Medulla oblongata (tissue), 1 donor: ENCODE results near the gene LOXHD1.

Source experiments
- DNase-seq: peaks from one replicate; pipeline ENCODE4 v3.0.0-alpha.2; 2015; ENCODE audit errors: extremely low spot score

Gene LOXHD1

GRCh38 chr18:46657115-46657955 lies at the start of gene LOXHD1:
Gene LOXHD1, minus strand, starts transcription at chr18:46657220. Its CDS starts 187 bp downstream, at chr18:46657033.
- DNase-seq, result no peak

- no peak for DNase-seq
Observed at GRCh38 chr18:46705521-46705920, 48.5 kb upstream of the LOXHD1 start.

- no peak for DNase-seq
Observed at GRCh38 chr18:46704816-46705215, 47.8 kb upstream of the LOXHD1 start.

DNA sequence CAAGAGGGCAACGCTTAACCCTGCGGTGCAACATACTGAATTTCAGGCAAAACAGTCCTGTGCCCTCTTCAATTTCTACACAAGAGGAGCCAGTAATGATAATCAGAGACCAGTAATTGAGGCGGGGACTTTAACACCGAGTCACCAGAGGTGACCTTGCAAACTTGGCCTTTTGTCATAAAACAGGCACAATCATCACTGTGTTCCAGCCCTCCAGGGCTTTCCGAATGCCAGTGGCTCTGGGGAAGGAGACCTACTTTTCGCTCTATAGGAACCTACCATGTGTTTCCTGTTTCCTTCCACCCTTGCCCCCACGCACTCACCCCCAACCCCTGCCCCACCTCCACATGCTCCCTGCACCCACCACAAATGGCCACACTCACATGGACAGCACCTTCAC lies 47.2 kb upstream of the LOXHD1 start:
- DNase-seq, result no peak

- no peak for DNase-seq
Observed at GRCh38 chr18:46702471-46702870, 45.5 kb upstream of the LOXHD1 start.

- no peak for DNase-seq
Observed at GRCh38 chr18:46700066-46700824, 43.2 kb upstream of the LOXHD1 start.

DNA sequence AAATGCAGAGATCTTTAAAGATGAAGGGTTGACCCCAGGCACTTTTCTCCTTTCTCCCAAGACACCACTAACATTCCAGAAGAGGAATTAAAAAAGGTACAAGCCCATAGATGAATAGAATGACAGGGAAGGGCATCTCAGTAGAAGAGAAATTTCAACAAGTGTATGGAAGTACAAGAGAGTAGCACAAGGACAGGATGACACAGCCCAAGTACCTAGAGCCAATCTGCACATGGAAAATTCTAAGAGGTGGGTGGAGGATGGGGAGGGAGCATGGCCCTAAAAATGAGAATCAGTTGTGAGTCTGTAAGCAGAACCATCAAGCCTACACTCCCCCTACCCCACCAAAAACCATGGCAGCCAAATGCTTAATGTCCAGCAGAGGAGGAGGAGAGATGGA lies 39.7 kb upstream of the LOXHD1 start:
- no peak for DNase-seq

DNA sequence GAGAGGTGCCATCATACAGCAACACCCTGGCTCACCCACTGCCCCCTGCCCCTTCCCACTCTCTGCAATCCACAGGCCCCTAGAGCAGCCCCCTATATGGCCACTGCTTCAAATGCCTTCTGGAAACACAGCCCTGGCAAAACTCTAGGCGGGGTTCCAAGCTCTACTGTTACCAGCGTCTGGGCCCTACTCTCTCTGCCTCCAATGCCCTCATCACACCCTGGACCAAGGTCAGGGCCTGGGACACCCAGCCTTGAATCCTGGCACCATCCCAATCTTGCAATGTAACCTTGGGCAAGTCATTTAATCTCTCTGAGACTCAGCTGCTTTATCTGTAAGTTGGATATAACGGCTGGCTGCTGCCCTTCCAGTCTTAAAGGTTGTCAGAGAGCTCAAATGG lies 39.2 kb upstream of the LOXHD1 start:
- no peak for DNase-seq

- no peak for DNase-seq
Observed at GRCh38 chr18:46693996-46694395, 37.0 kb upstream of the LOXHD1 start.

- DNase-seq, result no peak
Observed at GRCh38 chr18:46688853-46689525, 32.0 kb upstream of the LOXHD1 start.

GRCh38 chr18:46686186-46686585 lies 29.2 kb upstream of the LOXHD1 start:
- DNase-seq, result no peak

GRCh38 chr18:46683252-46683651 lies 26.2 kb upstream of the LOXHD1 start:
- no peak for DNase-seq

DNA sequence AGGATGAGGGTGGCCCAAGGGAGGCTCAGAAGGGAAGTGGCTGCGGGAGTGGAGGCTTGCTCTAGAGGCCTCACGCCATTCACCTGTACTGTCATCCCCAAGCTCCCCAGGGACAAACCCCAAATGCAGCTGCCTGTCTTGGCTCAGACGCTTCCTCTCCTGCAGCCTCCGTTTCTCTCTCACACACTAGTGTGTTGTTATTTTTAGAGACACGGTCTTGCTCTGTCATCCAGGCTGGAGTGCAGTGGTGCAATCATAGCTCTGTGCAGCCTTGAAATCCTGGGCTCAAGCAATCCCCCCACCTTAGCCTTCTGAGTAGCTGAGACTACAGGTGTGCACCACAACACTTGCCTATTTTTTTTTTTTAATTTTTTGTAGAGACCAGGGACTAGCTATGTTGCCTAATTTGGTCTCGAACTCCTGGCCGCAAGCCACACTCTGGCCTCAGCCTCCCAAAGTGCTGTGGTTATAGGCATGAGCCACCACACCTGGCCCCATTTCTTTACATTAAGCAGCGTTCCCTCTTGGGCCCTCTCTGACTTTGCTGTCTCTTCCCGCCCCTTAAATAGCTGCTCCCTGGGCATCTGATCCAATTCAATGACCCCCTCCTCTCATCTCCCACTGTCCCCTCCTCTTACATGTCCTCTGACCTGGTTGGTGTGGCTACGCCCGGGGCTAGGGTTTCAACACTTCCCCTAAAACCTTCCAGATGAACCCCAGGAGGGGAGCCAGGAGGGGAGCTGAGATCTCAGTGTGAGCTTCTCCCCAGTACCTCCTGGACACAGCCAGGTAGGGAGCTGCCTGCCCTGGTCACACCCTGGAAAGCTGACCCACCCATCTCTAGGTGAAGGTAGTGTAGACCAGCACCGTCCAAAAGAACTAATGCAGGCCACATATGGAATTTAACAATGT lies 24.0 kb upstream of the LOXHD1 start:
- no peak for DNase-seq

GRCh38 chr18:46679846-46680598 lies 23.0 kb upstream of the LOXHD1 start:
- no peak for DNase-seq

DNA sequence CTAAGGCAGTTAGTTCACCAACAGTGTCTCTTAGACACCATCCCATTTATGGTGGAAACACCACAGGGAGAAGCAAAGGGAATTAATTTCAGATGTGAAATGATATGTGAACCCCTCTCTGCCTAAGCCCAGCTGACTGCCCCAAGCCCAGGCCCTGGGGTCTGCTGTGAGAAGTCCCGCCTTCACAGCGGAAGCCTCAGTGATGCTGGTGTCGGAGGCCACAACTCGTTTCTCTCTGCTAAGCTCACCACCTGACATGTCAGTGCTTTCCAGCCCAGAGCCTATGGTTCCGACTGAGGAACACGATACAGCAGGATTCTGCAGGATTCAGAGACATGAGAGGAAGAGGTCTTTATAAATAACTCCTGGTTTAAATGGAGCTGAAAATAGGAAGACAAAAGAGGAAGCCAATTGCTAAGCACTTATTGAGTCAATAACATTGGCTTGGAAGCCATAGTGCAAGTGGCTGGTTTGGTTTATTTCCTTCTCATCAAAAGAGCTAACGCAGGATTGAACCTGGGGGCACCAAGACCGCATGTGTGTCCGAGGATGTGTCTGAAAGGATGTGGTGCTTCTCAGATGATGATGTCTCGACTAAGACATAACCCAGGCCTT lies 21.9 kb upstream of the LOXHD1 start:
- no peak for DNase-seq

DNA sequence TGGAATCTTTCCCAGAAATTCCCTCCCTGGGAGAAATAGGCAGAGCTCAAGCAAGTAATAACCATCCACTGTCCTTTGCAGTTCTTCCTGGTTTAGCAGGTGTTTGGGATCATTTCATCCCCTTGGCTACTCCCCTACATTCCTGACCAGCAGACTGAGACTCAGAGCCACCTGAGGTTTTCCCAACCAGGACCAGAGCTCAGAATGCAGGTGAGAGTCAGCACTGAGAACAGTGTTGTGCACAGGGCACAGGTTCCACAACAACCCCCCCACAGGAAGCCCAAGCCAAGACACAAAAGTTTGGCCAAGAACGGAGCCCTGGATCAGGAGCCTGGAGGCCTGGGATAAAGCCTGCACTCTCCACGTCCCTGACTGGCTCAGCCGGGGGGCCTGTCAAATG lies 21.0 kb upstream of the LOXHD1 start:
- no peak for DNase-seq

GRCh38 chr18:46677611-46678010 lies 20.6 kb upstream of the LOXHD1 start:
- peak; percentile 17 for DNase-seq

GRCh38 chr18:46676182-46676835 lies 19.3 kb upstream of the LOXHD1 start:
- DNase-seq, result no peak

DNA sequence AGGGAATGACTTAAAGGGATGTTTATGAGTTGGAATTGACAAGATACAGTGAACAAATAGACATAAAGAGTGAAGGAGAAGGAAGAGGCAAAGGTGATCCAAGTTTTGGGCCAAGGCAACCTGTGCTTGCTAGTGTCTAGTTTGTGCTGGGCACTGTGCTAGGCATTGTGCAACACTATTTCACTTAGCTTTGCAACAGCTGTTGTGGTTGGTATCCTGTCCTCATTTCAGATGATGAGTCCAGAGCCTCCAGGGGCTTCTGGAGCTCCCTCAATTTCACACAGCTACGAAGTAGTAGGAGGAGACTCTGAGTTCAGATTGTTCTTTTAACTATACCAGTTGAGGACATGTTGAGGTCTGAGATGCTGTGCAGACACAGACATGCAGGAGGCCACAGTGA lies 18.1 kb upstream of the LOXHD1 start:
- DNase-seq, result no peak
